Kidney capillary endothelial cell (primary cell): ENCODE results near the gene CHRNA4.

Source experiments
- DNase-seq: peaks from one replicate; pipeline ENCODE4 v3.0.0-alpha.2; 2018; ENCODE audit warnings: low spot score

The CHRNA4 gene

DNA sequence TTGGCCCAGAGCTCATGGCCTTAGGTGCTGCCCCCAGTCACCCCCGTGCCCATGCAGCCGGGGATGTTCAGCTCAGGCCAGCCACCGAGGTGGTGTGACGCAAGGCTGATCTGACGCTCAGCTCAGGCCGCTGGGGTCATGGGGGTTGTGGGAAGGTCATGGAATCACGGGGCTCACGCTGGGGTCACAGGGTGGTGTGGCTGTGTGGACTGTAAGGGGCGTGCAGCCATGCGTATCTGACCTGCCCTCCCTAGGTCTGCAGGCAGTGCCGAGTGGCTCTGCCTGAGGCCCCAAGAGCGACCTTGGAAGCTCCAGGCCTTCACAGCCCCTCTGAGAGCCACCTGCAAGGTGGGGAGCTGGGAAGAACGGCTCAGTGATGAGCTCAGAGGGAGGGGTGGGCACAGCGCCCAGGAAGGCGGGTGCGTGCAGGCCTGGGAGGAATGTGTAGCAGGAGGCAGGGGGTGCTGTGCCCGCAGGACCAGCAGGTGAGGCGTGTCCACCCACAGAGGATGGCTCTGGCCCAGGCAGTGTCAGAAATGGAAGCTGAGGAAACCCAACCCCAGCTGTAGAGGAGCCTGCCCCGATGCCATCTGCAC is 27.8 kb downstream of the CHRNA4 start:
- no peak for DNase-seq

GRCh38 chr20:63332488-63333240 is 28.5 kb downstream of the CHRNA4 start:
- DNase-seq = no peak

DNA sequence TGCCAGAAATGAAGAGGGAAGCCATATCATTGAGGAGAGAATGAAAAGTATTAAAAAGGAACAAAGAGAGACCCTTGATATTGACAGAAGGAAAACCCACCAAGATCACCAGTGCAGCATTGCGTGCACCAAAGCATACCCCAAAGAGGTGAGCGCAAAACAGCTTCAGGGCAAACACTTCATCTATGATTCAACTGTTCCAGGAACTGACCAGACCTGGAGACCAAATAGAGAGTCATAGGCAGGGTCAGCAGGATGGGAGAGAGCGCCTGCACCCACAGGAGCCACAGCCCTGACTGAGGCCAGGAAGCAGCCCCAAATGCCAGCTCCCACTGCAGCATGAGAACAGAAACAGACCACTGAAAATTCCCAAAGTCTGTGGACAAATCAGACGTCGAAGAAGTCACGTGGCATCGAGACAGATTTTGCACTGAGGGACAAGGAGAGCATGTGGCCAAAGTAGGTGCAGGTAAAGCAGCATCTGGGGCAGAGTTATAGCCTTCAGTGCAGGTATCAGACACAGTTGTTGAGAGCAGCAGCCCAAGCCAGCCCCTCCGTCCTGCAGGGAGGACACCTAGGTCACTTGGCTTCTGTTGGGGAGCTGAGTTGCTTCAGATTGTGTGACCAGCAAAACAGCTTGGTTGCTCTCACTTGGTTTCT is 29.3 kb downstream of the CHRNA4 start:
- DNase-seq = no peak

- no peak for DNase-seq
Measured at GRCh38 chr20:63330940-63331339, 30.2 kb downstream of the CHRNA4 start.

- DNase-seq = no peak
Measured at GRCh38 chr20:63330084-63330760, 30.9 kb downstream of the CHRNA4 start.

DNA sequence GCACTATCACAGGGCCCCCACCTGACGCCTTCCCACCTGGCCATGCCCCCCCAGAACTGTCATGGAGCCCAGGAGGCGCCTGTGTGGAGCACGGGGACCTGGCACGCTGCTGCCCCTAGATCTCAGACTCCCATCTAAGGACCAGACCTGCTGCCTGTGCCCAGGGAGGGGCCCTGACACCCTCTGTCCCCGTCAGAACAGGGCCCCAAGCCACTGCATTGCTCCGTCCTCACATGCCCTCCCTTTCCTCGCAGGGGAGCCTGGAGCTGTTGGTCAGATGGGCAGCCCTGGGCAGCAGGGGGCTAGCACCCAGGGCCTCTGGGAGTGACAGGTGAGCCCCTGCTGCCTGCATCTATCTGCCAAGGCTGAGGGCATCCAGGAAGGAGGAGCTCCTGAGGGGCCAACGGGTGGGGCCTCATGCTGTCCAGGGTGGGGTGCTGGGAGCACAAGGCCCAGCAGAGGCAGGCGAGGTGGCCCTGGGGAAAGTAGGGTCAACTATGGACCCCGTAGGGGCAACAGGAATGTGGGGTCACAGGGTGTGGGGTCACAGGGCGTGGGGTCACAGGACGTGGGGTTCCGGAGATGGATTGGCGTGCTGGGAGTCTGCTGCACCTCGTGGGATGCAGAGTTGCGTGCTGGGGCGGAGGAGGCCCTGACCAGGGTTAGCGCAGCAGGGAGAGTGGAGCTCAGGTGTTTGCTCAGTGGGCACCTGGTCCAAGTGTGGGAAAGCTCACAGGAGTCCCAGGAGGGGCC is 31.6 kb downstream of the CHRNA4 start:
- no peak for DNase-seq

GRCh38 chr20:63328718-63329275 is 32.4 kb downstream of the CHRNA4 start:
- no peak for DNase-seq

DNA sequence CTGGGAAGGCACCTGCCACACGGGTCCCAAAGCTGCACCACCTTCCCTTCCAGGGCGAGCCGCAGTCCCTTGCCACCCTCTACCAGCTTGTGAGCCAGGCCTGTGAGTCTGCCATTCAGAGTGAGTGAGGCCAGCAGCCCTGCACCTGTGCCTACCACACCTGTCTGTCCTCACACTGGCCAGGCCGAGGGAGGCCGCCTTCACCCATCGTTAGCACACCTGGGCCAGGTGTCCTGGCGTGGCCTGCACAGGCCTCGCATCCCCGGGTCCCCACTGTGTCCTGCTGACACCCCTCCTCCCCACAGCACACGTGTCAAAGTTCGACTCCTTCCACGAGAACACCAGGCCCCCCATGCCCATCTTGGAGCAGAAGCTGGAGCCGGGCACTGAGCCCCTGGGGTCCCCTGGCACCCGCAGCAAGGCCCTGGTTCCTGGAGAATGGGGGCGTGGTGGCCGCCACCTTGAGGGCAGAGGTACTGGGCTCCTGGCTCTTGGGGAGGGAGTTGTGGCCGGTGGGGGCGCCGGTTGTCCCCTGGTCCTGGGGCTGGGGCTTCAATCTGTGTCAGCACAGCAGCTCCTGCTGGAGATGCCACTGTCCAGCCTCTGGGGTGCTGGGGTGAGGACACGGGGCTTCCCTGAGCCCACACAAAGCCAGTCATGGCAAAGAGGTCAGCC is 33.0 kb downstream of the CHRNA4 start:
- no peak for DNase-seq

DNA sequence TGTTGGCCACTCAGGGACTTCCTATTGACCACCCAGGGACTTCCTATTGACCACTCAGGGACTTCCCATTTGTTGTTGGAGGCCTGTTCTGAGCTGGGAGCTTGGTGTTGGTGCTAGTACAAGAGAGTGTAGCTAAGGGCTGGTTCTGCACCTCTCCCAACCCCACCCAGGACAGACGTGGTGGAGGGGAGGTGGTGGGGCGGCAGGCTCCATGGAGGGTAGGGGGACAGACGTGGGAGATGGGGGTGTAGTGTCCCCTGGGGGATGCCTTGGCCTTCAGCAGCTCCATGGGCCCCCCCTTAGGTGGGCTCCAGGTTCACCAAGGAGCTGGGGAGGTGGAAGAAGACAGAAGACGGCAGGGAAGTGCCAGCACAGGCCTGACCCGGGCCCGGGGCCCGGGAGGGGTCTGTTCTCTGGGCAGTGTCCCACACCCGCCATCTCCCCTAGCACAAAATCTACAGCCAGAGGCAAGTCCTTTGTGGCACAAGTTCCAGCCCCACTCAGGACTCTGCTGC is 33.9 kb downstream of the CHRNA4 start:
- no peak for DNase-seq

- no peak for DNase-seq
Measured at GRCh38 chr20:63326314-63327230, 34.6 kb downstream of the CHRNA4 start.

DNA sequence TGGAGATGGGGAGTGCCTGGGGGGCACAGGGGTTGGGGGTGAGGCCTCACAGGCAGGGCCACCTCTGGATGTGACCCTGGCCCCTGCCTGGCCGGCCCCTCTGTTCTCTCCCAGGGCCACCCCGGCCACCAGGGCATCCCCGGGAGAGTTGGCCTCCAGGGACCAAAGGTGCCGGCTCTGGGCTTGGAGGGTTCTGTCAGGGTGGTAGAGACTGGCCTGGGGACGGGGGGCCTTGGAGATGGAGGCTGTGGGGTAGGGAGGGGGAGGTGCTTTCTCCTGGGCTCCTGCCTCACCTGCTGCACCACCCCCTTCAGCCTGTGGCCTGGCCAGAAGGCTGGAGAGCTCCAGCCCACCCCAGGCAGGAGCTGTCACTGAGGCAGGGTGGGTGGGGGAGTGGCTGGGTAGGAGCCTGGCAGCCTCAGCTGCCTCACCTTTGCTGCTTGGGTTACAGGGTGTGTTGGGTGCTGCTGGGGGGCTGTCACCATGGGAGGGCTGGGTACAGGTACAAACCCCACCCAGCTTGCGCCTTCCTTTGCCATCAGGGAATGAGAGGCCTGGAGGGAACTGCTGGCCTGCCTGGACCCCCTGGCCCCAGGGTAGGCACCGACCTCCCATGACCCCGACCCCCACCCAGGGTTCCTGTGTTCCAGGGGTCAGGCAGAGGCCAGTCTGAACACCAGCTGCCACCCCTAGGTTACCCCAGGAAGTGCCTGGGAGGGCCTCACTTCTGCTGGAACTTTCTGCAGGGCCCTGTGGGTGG is 35.4 kb downstream of the CHRNA4 start:
- no peak for DNase-seq

GRCh38 chr20:63325021-63325471 is 36.1 kb downstream of the CHRNA4 start:
- DNase-seq = no peak

DNA sequence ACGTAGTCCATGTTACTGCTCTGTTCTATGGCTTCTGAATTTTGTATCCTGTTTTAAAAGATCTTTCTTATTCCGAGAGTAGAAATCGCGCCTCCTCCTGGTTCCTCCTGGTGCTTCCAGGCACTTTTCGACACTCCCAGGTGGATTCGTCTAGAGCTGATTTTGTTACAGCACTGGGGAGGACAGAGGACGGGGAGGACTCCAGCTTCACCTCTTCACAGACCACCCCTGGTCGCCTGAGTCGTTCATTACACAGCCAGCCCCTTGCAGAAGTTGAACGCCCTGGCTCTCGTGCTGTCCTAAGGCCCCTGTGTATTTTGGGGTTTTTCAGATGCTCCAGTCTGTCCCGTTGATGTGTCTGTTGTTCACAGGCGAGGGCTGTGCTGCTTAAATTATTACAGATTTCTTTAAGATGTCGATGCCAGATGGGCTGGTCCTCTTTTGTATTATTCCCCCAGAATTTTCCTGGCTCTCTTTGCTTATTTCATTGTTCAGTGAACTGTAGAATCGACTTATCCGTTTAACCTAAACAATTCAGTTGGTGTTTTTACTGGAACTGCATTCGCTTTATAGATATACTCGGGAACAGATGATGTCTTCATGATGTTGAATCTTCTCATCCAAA is 37.7 kb downstream of the CHRNA4 start:
- no peak for DNase-seq

GRCh38 chr20:63322933-63323273 is 38.2 kb downstream of the CHRNA4 start:
- no peak for DNase-seq

DNA sequence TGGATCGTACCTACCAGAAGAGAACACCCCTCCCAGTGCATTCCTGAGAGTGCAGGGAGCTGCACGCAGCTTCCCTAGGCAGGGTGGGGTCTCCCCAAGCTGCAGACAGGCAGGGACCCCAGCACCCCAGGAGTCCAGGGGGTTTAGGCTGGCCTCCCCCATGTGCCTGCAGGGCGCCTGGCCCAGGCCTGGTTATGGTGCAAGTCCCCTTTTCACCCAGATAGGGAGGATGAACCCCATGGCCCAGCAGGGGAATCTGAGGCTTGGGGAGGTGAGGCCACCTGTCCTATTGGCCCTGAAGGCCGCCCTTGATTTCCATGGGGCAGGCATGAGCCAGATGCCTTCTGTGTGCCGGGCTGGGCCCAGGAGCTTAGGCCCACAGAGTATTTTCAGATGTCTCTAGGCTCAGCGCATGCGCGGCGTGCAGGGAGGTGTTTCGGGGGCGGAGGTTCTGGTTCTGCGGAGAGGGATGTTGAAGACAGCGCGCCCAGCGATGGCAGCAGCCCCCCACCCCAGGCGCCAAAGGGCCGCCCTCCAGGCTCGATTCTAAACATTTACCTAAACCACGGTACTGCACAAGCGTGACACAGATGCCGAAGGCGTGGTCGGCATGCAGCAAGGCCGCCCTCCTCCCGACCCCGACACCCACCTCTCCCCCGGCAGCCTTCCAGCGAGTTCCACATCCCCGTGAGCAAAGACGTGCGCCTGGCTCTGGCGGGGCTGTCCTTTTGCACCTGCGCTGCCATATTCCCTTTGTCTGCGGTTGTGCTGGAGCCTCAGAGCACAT is 38.8 kb downstream of the CHRNA4 start:
- DNase-seq = no peak

GRCh38 chr20:63321148-63321831 is 39.9 kb downstream of the CHRNA4 start:
- no peak for DNase-seq

- DNase-seq = no peak
Measured at GRCh38 chr20:63320616-63321147, 40.5 kb downstream of the CHRNA4 start.
